ENCODE measurements around the gene FIBP. TPM values are rescaled to one million over a fixed set of nuclear protein-coding genes. Genes with fewer than 3 reads are reported as not detected.
A peak's percentile ranks its signal among the peaks of the same experiment; 100 is the strongest.

Gene FIBP
- total RNA-seq, 4 donors from 2014 or later = 33.2 to 74.3 (median 48.6) TPM

DNA sequence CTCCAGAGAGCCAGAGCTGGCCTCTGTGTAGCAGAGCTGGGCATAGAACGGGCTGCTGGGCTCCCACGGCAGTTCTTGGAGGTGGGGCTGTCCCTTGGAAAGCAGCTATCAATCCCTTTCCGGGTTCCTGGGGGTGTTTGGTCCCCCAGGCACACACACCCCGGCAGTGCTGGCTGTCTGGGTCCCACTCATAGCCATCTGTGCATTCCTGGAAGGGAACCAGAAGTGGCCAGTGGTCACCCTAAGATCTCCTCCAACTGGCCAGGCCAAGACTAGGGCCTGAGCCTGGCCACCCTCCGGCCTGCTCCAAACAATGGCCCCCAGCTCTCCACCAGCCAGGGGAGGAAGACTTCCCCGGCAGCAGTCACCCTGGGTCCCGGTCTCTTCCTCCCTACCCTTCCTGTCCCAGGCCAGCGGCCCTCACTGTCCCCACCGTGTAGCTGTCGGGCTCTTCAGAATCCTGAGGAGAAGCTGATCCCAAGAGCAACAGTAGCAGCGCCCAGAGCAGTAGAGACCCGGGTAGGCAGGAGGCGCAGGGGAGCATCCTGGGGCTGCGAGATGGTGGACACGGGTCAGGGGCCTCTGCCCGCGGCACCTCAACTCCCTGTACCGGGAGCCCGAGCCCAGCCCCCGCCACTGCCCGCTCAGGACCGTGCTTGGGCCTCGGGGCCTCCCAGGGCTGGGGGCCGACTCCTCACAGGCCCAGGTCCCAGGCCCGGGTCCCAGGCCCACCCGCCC lies 16.3 kb downstream of the FIBP start:
- Histone ChIP-seq H3K4me3 (peak overlapping the region; percentile 64 to 83 (median 74)), H3K9me3 (no peaks in the 10 kb centered on the region), H3K27me3 (no peaks in the 10 kb centered on the region), H3K27ac (replicated peaks in 1 of 4) (peak overlapping the region; percentile 92 to 99 (median 96)), H3K4me1 (peaks cover 26 to 62% (median 55%) of the 10 kb centered on the region in 4 donors), H3K36me3 (peaks cover 0 to 42% (median 32%) of the 10 kb centered on the region in 4 donors)
- TF ChIP-seq POLR2A (IDR thresholded peaks at IDR 0.05; ENCODE audit: low read depth) (no peak), EP300 (IDR thresholded peaks at IDR 0.05) (no peak), POLR2AphosphoS5 (IDR thresholded peaks at IDR 0.05) (no peak)
- TF ChIP-seq, protein P1, sequence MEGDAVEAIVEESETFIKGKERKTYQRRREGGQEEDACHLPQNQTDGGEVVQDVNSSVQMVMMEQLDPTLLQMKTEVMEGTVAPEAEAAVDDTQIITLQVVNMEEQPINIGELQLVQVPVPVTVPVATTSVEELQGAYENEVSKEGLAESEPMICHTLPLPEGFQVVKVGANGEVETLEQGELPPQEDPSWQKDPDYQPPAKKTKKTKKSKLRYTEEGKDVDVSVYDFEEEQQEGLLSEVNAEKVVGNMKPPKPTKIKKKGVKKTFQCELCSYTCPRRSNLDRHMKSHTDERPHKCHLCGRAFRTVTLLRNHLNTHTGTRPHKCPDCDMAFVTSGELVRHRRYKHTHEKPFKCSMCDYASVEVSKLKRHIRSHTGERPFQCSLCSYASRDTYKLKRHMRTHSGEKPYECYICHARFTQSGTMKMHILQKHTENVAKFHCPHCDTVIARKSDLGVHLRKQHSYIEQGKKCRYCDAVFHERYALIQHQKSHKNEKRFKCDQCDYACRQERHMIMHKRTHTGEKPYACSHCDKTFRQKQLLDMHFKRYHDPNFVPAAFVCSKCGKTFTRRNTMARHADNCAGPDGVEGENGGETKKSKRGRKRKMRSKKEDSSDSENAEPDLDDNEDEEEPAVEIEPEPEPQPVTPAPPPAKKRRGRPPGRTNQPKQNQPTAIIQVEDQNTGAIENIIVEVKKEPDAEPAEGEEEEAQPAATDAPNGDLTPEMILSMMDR (IDR thresholded peaks at IDR 0.05) = no peak
- intact Hi-C loops (cut with DNase I) = no loop called here
- no peak for DNase-seq (ENCODE audit: extremely low spot score)
- WGBS = 31% methylated on average over 20 of the region's 26 CpGs

GRCh38 chr11:65870706-65871681 lies 17.3 kb downstream of the FIBP start:
- peak overlapping the region; percentile 92 to 99 (median 96) for H3K27ac ChIP-seq (replicated peaks in 1 of 4)
- no peaks in the 10 kb centered on the region for H3K9me3 ChIP-seq
- no peaks in the 10 kb centered on the region for H3K27me3 ChIP-seq
- peaks cover 5 to 52% (median 42%) of the 10 kb centered on the region in 4 donors for H3K36me3 ChIP-seq
- peak in 1 of 2 donors; percentile 38 for TF ChIP-seq POLR2AphosphoS5 (IDR thresholded peaks at IDR 0.05)
- TF ChIP-seq EP300 (IDR thresholded peaks at IDR 0.05) = no peak
- intact Hi-C loops (cut with DNase I) = no loop called here
- no peak for DNase-seq (ENCODE audit: extremely low spot score)
- H3K4me3 ChIP-seq = peak overlapping the region; percentile 64 to 83 (median 74)
- peaks cover 26 to 63% (median 55%) of the 10 kb centered on the region in 4 donors for H3K4me1 ChIP-seq
- WGBS = 50% methylated on average over 14 of the region's 24 CpGs

DNA sequence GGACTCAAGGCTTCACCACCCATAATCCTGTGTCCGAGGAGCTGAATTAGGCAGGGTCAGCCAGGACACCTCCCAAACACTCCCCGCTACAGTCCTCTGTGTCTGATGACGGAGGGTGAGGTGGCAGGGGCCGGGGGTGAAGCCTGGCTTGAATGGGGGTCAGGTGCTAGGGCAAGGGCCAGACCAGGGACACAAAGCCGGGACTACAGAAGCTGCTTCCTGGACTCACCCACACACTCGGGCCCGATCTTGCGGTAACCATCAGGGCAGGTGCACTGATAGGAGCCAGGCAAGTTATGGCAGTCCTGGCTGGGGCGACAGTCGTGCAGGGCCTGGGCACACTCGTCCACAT lies 18.0 kb downstream of the FIBP start:
- H3K27ac ChIP-seq (replicated peaks in 1 of 4) = peak overlapping the region; percentile 92 to 99 (median 96)
- H3K4me3 ChIP-seq = no peak overlapping the region
- intact Hi-C loops (cut with DNase I) = no loop called here
- WGBS = no CpG with 5 or more reads among the region's 11 CpGs
- H3K9me3 ChIP-seq = no peaks in the 10 kb centered on the region
- peaks cover 11 to 59% (median 49%) of the 10 kb centered on the region in 4 donors for H3K36me3 ChIP-seq
- no peak for DNase-seq (ENCODE audit: extremely low spot score)
- no peaks in the 10 kb centered on the region for H3K27me3 ChIP-seq
- TF ChIP-seq POLR2AphosphoS5 (IDR thresholded peaks at IDR 0.05) = no peak
- TF ChIP-seq, protein P1 (IDR thresholded peaks at IDR 0.05) = no peak
- no peak for TF ChIP-seq EP300 (IDR thresholded peaks at IDR 0.05)
- no peak for TF ChIP-seq POLR2A (IDR thresholded peaks at IDR 0.05; ENCODE audit: low read depth)
- peaks cover 26 to 68% (median 55%) of the 10 kb centered on the region in 4 donors for H3K4me1 ChIP-seq

- Histone ChIP-seq H3K9me3 (no peaks in the 10 kb centered on the region), H3K4me3 (no peak overlapping the region), H3K4me1 (peaks cover 26 to 73% (median 55%) of the 10 kb centered on the region in 4 donors), H3K27ac (replicated peaks in 1 of 4) (peak overlapping the region; percentile 92 to 99 (median 96)), H3K36me3 (peaks cover 16 to 64% (median 54%) of the 10 kb centered on the region in 4 donors), H3K27me3 (no peaks in the 10 kb centered on the region)
- 83% methylated on average over 13 of the region's 24 CpGs for WGBS
- no peak for DNase-seq (ENCODE audit: extremely low spot score)
- TF ChIP-seq, protein P1 (IDR thresholded peaks at IDR 0.05) = no peak
- TF ChIP-seq POLR2AphosphoS5 (IDR thresholded peaks at IDR 0.05) = peak in 1 of 2 donors; percentile 20
- intact Hi-C loops (cut with DNase I) = no loop called here
Measured at GRCh38 chr11:65869643-65870306, 18.5 kb downstream of the FIBP start.
